OCI-LY7 (cell line): ENCODE results near the gene PPP1R3G. TPM values are rescaled to one million over a fixed set of nuclear protein-coding genes. Genes with fewer than 3 reads are reported as not detected.

Experiments used
- BruUV-seq: library from RNA; stranded (reverse); fragments of 400-500 nt; replicated peaks from 2 replicates; lab custom pipeline; 2021; lab: Mats Ljungman, UMichigan
- CTCF ChIA-PET: fragments of 300-600 bp; sonication (Branson Sonifier 250); formaldehyde crosslinking; loops from one replicate; lab custom pipeline; 2022; ENCODE audit warnings: antibody characterized with exemption; ENCODE audit not compliant: unreplicated experiment; lab: Charles Lee
- POLR2A ChIA-PET: fragments of 300-600 bp; sonication (Branson Sonifier 250); formaldehyde crosslinking; loops from one replicate; lab custom pipeline; 2022; ENCODE audit warnings: antibody characterized with exemption; lab: Charles Lee
- DNase-seq: peaks from one replicate; pipeline ENCODE4 v3.0.0-alpha.2; 2015; ENCODE audit warnings: low spot score
- H2AFZ ChIP-seq: fragments of 200-600 bp; sonication (generic), shearing (Covaris generic); 2 replicates; pipeline ENCODE4 v1.6.1; 2014; ENCODE audit warnings: mild to moderate bottlenecking, antibody characterized with exemption, low read length, moderate library complexity
- H3K27ac ChIP-seq: fragments of 200-600 bp; sonication (generic); 2 replicates; pipeline ENCODE4 v1.5.1; 2014; ENCODE audit warnings: mixed run types, low read depth, mild to moderate bottlenecking, moderate library complexity, low read length, inconsistent platforms; ENCODE audit not compliant: poor library complexity, severe bottlenecking
- H3K36me3 ChIP-seq: fragments of 200-600 bp; sonication (generic); 2 replicates; pipeline ENCODE4 v1.6.1; 2014; ENCODE audit warnings: mild to moderate bottlenecking, antibody characterized with exemption, low read length, moderate library complexity, mixed read lengths; ENCODE audit not compliant: insufficient read depth
- H3K4me1 ChIP-seq: fragments of 200-600 bp; sonication (generic); 2 replicates; pipeline ENCODE4 v1.5.1; 2014; ENCODE audit warnings: mild to moderate bottlenecking, low read length; ENCODE audit not compliant: insufficient read depth, poor library complexity, severe bottlenecking
- H3K4me2 ChIP-seq: fragments of 200-600 bp; sonication (generic); 2 replicates; pipeline ENCODE4 v1.6.1; 2014; ENCODE audit warnings: mild to moderate bottlenecking, low read length
- H3K4me3 ChIP-seq: fragments of 200-600 bp; sonication (generic); 2 replicates; pipeline ENCODE4 v1.5.1; 2014; ENCODE audit warnings: mild to moderate bottlenecking, low read depth, low read length; ENCODE audit not compliant: poor library complexity, severe bottlenecking
- H3K79me2 ChIP-seq: fragments of 200-600 bp; sonication (generic); 2 replicates; pipeline ENCODE4 v1.6.1; 2016; ENCODE audit warnings: low read depth, mild to moderate bottlenecking, low read length, moderate library complexity, mixed read lengths; ENCODE audit not compliant: insufficient read depth
- H3K9me2 ChIP-seq: fragments of 200-600 bp; sonication (generic); 2 replicates; pipeline ENCODE4 v1.6.1; 2016; ENCODE audit warnings: mild to moderate bottlenecking, low read length, mixed read lengths; ENCODE audit not compliant: insufficient read depth
- H3K9me3 ChIP-seq: fragments of 200-600 bp; sonication (generic); 2 replicates; pipeline ENCODE4 v1.6.1; 2014; ENCODE audit warnings: mild to moderate bottlenecking, mixed run types, low read length, mixed read lengths
- H4K20me1 ChIP-seq: fragments of 200-600 bp; sonication (generic); 2 replicates; pipeline ENCODE4 v1.6.1; 2014; ENCODE audit warnings: mild to moderate bottlenecking, antibody characterized with exemption, low read length, moderate library complexity, mixed read lengths; ENCODE audit not compliant: insufficient read depth
- CTCF ChIP-seq: fragments of 200-600 bp; sonication (generic); conservative IDR thresholded peaks from 2 replicates; pipeline ENCODE4 v1.5.1; 2014; ENCODE audit warnings: mild to moderate bottlenecking, antibody characterized with exemption, low read length, moderate library complexity, mixed read lengths
- EZH2phosphoT487 ChIP-seq: fragments of 200-600 bp; sonication (generic); IDR thresholded peaks from 2 replicates; pipeline ENCODE4 v1.6.1; 2018; ENCODE audit warnings: low read depth, borderline replicate concordance, mild to moderate bottlenecking, mixed run types, antibody characterized with exemption, low read length, moderate library complexity, mixed read lengths
- intact Hi-C: fragments of 100-400 bp; cut with micrococcal nuclease; formaldehyde crosslinking; loops from one replicate; pipeline ENCODE4 v1.10.0; 2022; ENCODE audit not compliant: unreplicated experiment
- total RNA-seq, 2 experiments: library from RNA; depleted of rRNA in 1 of 2; stranded (reverse); fragments of >200 nt in 1 of 2; shearing (Covaris generic) in 1 of 2; gene quantifications; 2 replicates each; pipeline ENCODE4 v1.2.3, GENCODE V29; 2014 to 2022

The PPP1R3G gene
- total RNA-seq, 2 experiments from 2014 or later = 0.10 to 0.13 TPM

DNA sequence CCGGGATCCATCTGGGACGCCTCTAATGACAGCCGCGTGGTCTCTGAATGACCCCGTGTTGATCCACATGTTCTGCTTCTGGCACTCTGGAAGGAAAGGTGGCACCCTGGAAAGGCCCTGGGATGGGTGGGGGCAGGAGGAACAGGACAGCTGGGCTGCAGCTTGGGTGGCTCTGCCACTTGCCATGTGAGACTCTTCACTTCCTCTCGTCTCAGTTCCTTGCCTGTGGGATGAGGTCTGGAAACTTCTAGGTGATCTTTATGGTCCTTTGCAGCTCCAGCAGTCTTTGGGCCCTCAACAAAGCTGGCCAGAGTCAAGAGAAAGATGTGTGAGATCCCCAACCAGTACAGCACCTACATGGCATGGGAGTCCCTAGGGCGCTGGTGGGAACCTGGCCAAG is 26.5 kb downstream of the PPP1R3G start:
- no peaks in the 10 kb centered on the region; the same call in 1 of the 2 replicates for H3K36me3 ChIP-seq
- no peak overlapping the region for H3K4me3 ChIP-seq
- no peak overlapping the region for H3K27ac ChIP-seq
- H3K79me2 ChIP-seq = no peaks in the 10 kb centered on the region
- no peak for DNase-seq
- no peak for TF ChIP-seq EZH2phosphoT487
- no peak for TF ChIP-seq CTCF
- no peak overlapping the region for H3K4me2 ChIP-seq
- no peaks in the 10 kb centered on the region for H3K9me3 ChIP-seq
- no peak overlapping the region for H2AFZ ChIP-seq
- H3K9me2 ChIP-seq = no peaks in the 10 kb centered on the region
- ChIA-PET CTCF (no interaction called here), POLR2A (no interaction called here)
- H4K20me1 ChIP-seq = no peaks in the 10 kb centered on the region
- no peaks in the 10 kb centered on the region for H3K4me1 ChIP-seq
- no TSS peak for BruUV-seq
- intact Hi-C loops = no loop called here

DNA sequence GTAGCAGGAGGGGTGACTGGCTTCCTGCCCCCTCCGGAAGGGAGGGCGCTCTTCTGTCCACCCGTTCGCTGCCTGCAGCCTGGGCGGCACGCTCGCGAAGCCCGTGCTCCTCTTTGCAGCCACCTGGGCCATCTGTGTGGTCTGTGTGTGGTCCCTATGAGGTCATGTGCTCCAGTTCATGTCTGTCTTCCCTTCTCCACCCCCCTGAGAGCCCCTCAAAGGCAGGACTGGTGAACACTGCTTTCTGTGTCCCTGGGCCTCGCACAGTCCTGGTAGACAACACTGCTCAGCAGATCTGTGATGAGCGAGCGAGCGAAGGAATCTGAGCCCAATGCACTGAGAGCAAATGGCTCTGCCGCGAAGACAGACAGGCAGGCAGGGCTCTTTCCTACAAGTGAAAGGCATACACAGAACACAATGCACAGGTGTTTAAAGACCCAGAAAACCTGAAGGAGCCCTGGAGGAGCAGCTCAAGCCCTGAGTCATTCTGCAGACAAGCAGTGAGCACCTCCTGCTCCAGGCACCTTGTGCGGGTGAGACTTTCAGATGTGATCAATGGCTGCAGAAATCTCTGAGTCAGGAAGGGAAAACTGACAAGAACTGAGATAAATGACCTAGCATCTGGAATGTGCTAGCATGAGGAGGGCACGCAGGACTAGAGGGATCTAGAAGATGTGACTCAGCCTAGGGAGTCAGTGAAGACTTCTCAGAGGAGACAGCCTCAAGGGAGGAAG is 27.1 kb downstream of the PPP1R3G start:
- intact Hi-C loops = no loop called here
- CTCF ChIA-PET = no interaction called here
- no peak for TF ChIP-seq CTCF

DNA sequence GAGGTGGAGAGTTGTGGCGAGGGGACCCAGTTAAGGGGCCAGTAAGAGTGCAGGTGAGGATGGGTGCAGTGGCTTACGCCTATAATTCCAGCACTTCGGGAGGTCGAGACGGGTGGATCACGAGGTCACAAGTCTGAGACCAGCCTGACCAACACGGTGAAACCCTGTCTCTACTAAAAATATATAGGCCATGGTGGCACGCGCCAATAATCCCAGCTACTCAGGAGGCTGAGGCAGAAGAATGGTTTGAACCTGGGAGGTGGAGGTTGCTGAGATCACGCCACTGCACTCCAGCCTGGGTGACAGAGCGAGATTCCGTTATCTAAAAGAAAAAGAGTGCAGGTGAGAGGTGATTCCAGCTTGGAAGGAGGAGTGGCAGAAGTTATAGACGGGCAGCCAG is 28.0 kb downstream of the PPP1R3G start:
- no peak overlapping the region for H3K27ac ChIP-seq
- POLR2A ChIA-PET = no interaction called here
- TF ChIP-seq CTCF (no peak), EZH2phosphoT487 (no peak)
- H3K9me2 ChIP-seq = no peaks in the 10 kb centered on the region
- no TSS peak for BruUV-seq
- H4K20me1 ChIP-seq = no peaks in the 10 kb centered on the region
- no peaks in the 10 kb centered on the region for H3K9me3 ChIP-seq
- no peak overlapping the region for H3K4me3 ChIP-seq
- H3K4me1 ChIP-seq = no peaks in the 10 kb centered on the region
- no peak overlapping the region for H2AFZ ChIP-seq
- no peaks in the 10 kb centered on the region for H3K79me2 ChIP-seq
- H3K36me3 ChIP-seq = no peaks in the 10 kb centered on the region; the same call in 1 of the 2 replicates
- intact Hi-C loops = no loop called here
- DNase-seq = no peak
- no peak overlapping the region for H3K4me2 ChIP-seq
- CTCF ChIA-PET = no interaction called here

More for the DNA sequence above, 27.1 kb downstream of the PPP1R3G start:
- Histone ChIP-seq H3K36me3 (no peaks in the 10 kb centered on the region; the same call in 1 of the 2 replicates), H3K9me2 (no peaks in the 10 kb centered on the region), H2AFZ (no peak overlapping the region), H3K9me3 (no peaks in the 10 kb centered on the region), H4K20me1 (no peaks in the 10 kb centered on the region), H3K79me2 (no peaks in the 10 kb centered on the region), H3K4me3 (no peak overlapping the region), H3K4me2 (no peak overlapping the region), H3K4me1 (no peaks in the 10 kb centered on the region), H3K27ac (no peak overlapping the region)
- BruUV-seq = no TSS peak
- POLR2A ChIA-PET = no interaction called here
- no peak for DNase-seq
